ENCODE measurements around the gene HOXB6.

HOXB6 gene

GRCh38 chr17:48604770-48605329 is at the start of gene HOXB6:
Gene HOXB6 (minus strand): TSS chr17:48604986. CDS start chr17:48598150, 6,836 bp downstream.
- Histone ChIP-seq H3K27me3 (ENCODE audit: insufficient read depth, low read length, poor library complexity, severe bottlenecking) (peaks cover 53% of the 10 kb centered on the region), H3K4me2 (ENCODE audit: low read depth, low read length, poor library complexity, severe bottlenecking) (peak within 1 kb of the TSS; percentile 98), H2AFZ (ENCODE audit: low read length) (no peak within 1 kb of the TSS), H3K4me3 (ENCODE audit: low read length, poor library complexity, severe bottlenecking) (peak within 1 kb of the TSS; percentile 89), H3K9me2 (replicated peaks; ENCODE audit: low read depth, low read length) (no peaks in the 10 kb centered on the region), H3K4me1 (ENCODE audit: insufficient read depth, low read length, poor library complexity, severe bottlenecking) (peaks cover 48% of the 10 kb centered on the region), H3K36me3 (ENCODE audit: insufficient read depth, low read length) (peaks cover 29% of the 10 kb centered on the region), H4K20me1 (ENCODE audit: insufficient read depth, low read length, poor library complexity, severe bottlenecking) (peaks cover 47% of the 10 kb centered on the region), H3K79me2 (ENCODE audit: insufficient read depth, low read length) (peaks cover 100% of the 10 kb centered on the region), H3K9ac (ENCODE audit: low read depth, low read length, poor library complexity, severe bottlenecking) (peak within 1 kb of the TSS; percentile 100), H3K9me3 (ENCODE audit: insufficient read depth, low read depth, low read length) (no peaks in the 10 kb centered on the region), H3F3A (ENCODE audit: low read depth) (no peaks in the 10 kb centered on the region)
- TF ChIP-seq CTCF (conservative IDR thresholded peaks at IDR 0.05; ENCODE audit: low read length) (no peak), EZH2phosphoT487 (IDR thresholded peaks at IDR 0.05; ENCODE audit: borderline replicate concordance) (no peak)

GRCh38 chr17:48649741-48650140 is 45.0 kb upstream of the HOXB6 start:
- Histone ChIP-seq H3F3A (ENCODE audit: low read depth) (no peaks in the 10 kb centered on the region), H3K9me2 (replicated peaks; ENCODE audit: low read depth, low read length) (no peaks in the 10 kb centered on the region), H3K36me3 (ENCODE audit: insufficient read depth, low read length) (no peaks in the 10 kb centered on the region), H3K9me3 (ENCODE audit: insufficient read depth, low read depth, low read length) (no peaks in the 10 kb centered on the region), H3K4me3 (ENCODE audit: low read length, poor library complexity, severe bottlenecking) (peak overlapping the region; percentile 56), H3K4me1 (ENCODE audit: insufficient read depth, low read length, poor library complexity, severe bottlenecking) (peaks cover 48% of the 10 kb centered on the region), H2AFZ (ENCODE audit: low read length) (no peak overlapping the region), H3K79me2 (ENCODE audit: insufficient read depth, low read length) (peaks cover 97% of the 10 kb centered on the region), H3K4me2 (ENCODE audit: low read depth, low read length, poor library complexity, severe bottlenecking) (peak overlapping the region; percentile 67), H4K20me1 (ENCODE audit: insufficient read depth, low read length, poor library complexity, severe bottlenecking) (peaks cover 12% of the 10 kb centered on the region), H3K27me3 (ENCODE audit: insufficient read depth, low read length, poor library complexity, severe bottlenecking) (peaks cover 10% of the 10 kb centered on the region), H3K9ac (ENCODE audit: low read depth, low read length, poor library complexity, severe bottlenecking) (peak overlapping the region; percentile 98)
- TF ChIP-seq CTCF (conservative IDR thresholded peaks at IDR 0.05; ENCODE audit: low read length) (no peak), EZH2phosphoT487 (IDR thresholded peaks at IDR 0.05; ENCODE audit: borderline replicate concordance) (no peak)

- H3F3A ChIP-seq (ENCODE audit: low read depth), result no peaks in the 10 kb centered on the region
- peaks cover 25% of the 10 kb centered on the region for H3K27me3 ChIP-seq (ENCODE audit: insufficient read depth, low read length, poor library complexity, severe bottlenecking)
- peak overlapping the region; percentile 98 for H3K9ac ChIP-seq (ENCODE audit: low read depth, low read length, poor library complexity, severe bottlenecking)
- no peaks in the 10 kb centered on the region for H3K9me3 ChIP-seq (ENCODE audit: insufficient read depth, low read depth, low read length)
- TF ChIP-seq CTCF (conservative IDR thresholded peaks at IDR 0.05; ENCODE audit: low read length) (no peak), EZH2phosphoT487 (IDR thresholded peaks at IDR 0.05; ENCODE audit: borderline replicate concordance) (no peak)
- peak overlapping the region; percentile 95 for H3K4me2 ChIP-seq (ENCODE audit: low read depth, low read length, poor library complexity, severe bottlenecking)
- peak overlapping the region; percentile 81; the same call in 1 of the 2 replicates for H2AFZ ChIP-seq (ENCODE audit: low read length)
- H3K79me2 ChIP-seq (ENCODE audit: insufficient read depth, low read length), result peaks cover 99% of the 10 kb centered on the region
- peaks cover 62% of the 10 kb centered on the region for H3K4me1 ChIP-seq (ENCODE audit: insufficient read depth, low read length, poor library complexity, severe bottlenecking)
- H3K36me3 ChIP-seq (ENCODE audit: insufficient read depth, low read length), result no peaks in the 10 kb centered on the region
- no peaks in the 10 kb centered on the region for H3K9me2 ChIP-seq (replicated peaks; ENCODE audit: low read depth, low read length)
- H3K4me3 ChIP-seq (ENCODE audit: low read length, poor library complexity, severe bottlenecking), result peak overlapping the region; percentile 89
- H4K20me1 ChIP-seq (ENCODE audit: insufficient read depth, low read length, poor library complexity, severe bottlenecking), result peaks cover 30% of the 10 kb centered on the region
Measured at GRCh38 chr17:48647963-48648245, 43.1 kb upstream of the HOXB6 start.

Data from Loucy (cell line).